GM21576 (cell line): ENCODE measurements around the gene TUBB2B.
"Not testable (repeated sequence)": the region's sequence is repeated elsewhere in the genome, so short reads cannot be mapped to it uniquely, and the experiment has no call there.

Experiments
- ATAC-seq: cut with Tn5 transposase; IDR thresholded peaks from one replicate; pipeline ENCODE4 v1.9.1; 2021; ENCODE audit warnings: mild to moderate bottlenecking, moderate library complexity; ENCODE audit not compliant: unreplicated experiment

Gene TUBB2B

GRCh38 chr6:3258720-3259490, 31.5 kb upstream of the TUBB2B start, which contains the start of gene PSMG4:
Gene PSMG4, plus strand, starts transcription at chr6:3258947. Its CDS starts 76 bp downstream, at chr6:3259023.
- ATAC-seq = peak; percentile 78

- ATAC-seq = no peak
Observed at GRCh38 chr6:3258201-3258600, 30.7 kb upstream of the TUBB2B start.

GRCh38 chr6:3253597-3253961, 26.1 kb upstream of the TUBB2B start:
- no peak for ATAC-seq

GRCh38 chr6:3252861-3253596, 25.6 kb upstream of the TUBB2B start:
- no peak for ATAC-seq

GRCh38 chr6:3252369-3252768, 24.9 kb upstream of the TUBB2B start:
- no peak for ATAC-seq

- ATAC-seq = peak; percentile 84
Observed at GRCh38 chr6:3251462-3252314, 24.2 kb upstream of the TUBB2B start.

- no peak for ATAC-seq
Observed at GRCh38 chr6:3250231-3250675, 22.8 kb upstream of the TUBB2B start.

- ATAC-seq = no peak
Observed at GRCh38 chr6:3249821-3250220, 22.4 kb upstream of the TUBB2B start.

- ATAC-seq = no peak
Observed at GRCh38 chr6:3247255-3248146, 20.0 kb upstream of the TUBB2B start.

- ATAC-seq = no peak
Observed at GRCh38 chr6:3245216-3245615, 17.8 kb upstream of the TUBB2B start.

- not testable (repeated sequence) for ATAC-seq
Observed at GRCh38 chr6:3244832-3245161, 17.3 kb upstream of the TUBB2B start.

- ATAC-seq = no peak
Observed at GRCh38 chr6:3244003-3244831, 16.8 kb upstream of the TUBB2B start.

- no peak for ATAC-seq
Observed at GRCh38 chr6:3242768-3243167, 15.3 kb upstream of the TUBB2B start.

GRCh38 chr6:3241745-3242144, 14.3 kb upstream of the TUBB2B start:
- not testable (repeated sequence) for ATAC-seq

- ATAC-seq = no peak
Observed at GRCh38 chr6:3240595-3240994, 13.1 kb upstream of the TUBB2B start.

GRCh38 chr6:3239110-3239830, 11.8 kb upstream of the TUBB2B start:
- ATAC-seq = no peak

GRCh38 chr6:3237761-3238662, 10.6 kb upstream of the TUBB2B start:
- no peak for ATAC-seq

GRCh38 chr6:3236005-3236404, 8.6 kb upstream of the TUBB2B start:
- no peak for ATAC-seq
